ENCODE data around the gene CCDC182. TPM values are rescaled to one million over a fixed set of nuclear protein-coding genes. Genes with fewer than 3 reads are reported as not detected.

CCDC182 gene
- total RNA-seq, 1 experiment from 2014 or later, result not detected

GRCh38 chr17:57773557-57773956, 28.5 kb upstream of the CCDC182 start:
- no peaks in the 10 kb centered on the region for H3K4me1 ChIP-seq (replicated peaks)
- DNase-seq (ENCODE audit: low read depth in 1 of 2, low spot score in 2 of 2), result no peak
- peaks cover 20% of the 10 kb centered on the region for H3K27me3 ChIP-seq (replicated peaks)
- no peak overlapping the region for H3K27ac ChIP-seq
- H3K4me3 ChIP-seq, result no peak overlapping the region
- no peaks in the 10 kb centered on the region for H3K36me3 ChIP-seq
- H3K9me3 ChIP-seq (replicated peaks), result no peaks in the 10 kb centered on the region

- no peak for DNase-seq (ENCODE audit: low read depth in 1 of 2, low spot score in 2 of 2)
- H3K36me3 ChIP-seq, result no peaks in the 10 kb centered on the region
- no peak overlapping the region for H3K4me3 ChIP-seq
- no peak overlapping the region for H3K27ac ChIP-seq
- no peaks in the 10 kb centered on the region for H3K4me1 ChIP-seq (replicated peaks)
- peaks cover 19% of the 10 kb centered on the region for H3K27me3 ChIP-seq (replicated peaks)
- no peaks in the 10 kb centered on the region for H3K9me3 ChIP-seq (replicated peaks)
Measured at GRCh38 chr17:57772774-57773173, 27.7 kb upstream of the CCDC182 start.

- no peak for DNase-seq (ENCODE audit: low read depth in 1 of 2, low spot score in 2 of 2)
- no peak overlapping the region for H3K4me3 ChIP-seq
- H3K27me3 ChIP-seq (replicated peaks), result peaks cover 11% of the 10 kb centered on the region
- no peak overlapping the region for H3K27ac ChIP-seq
- H3K36me3 ChIP-seq, result no peaks in the 10 kb centered on the region
- H3K4me1 ChIP-seq (replicated peaks), result no peaks in the 10 kb centered on the region; the same call in 1 of the 2 replicates
- H3K9me3 ChIP-seq (replicated peaks), result no peaks in the 10 kb centered on the region
Measured at GRCh38 chr17:57767561-57767960, 22.5 kb upstream of the CCDC182 start.

GRCh38 chr17:57766318-57766943, 21.3 kb upstream of the CCDC182 start:
- Histone ChIP-seq H3K36me3 (no peaks in the 10 kb centered on the region), H3K27ac (no peak overlapping the region), H3K9me3 (replicated peaks) (no peaks in the 10 kb centered on the region), H3K27me3 (replicated peaks) (peaks cover 8% of the 10 kb centered on the region), H3K4me3 (no peak overlapping the region), H3K4me1 (replicated peaks) (peaks cover 3% of the 10 kb centered on the region)
- DNase-seq (ENCODE audit: low read depth in 1 of 2, low spot score in 2 of 2), result no peak

GRCh38 chr17:57762452-57763395, 17.6 kb upstream of the CCDC182 start:
- Histone ChIP-seq H3K27me3 (replicated peaks) (no peaks in the 10 kb centered on the region), H3K9me3 (replicated peaks) (no peaks in the 10 kb centered on the region), H3K4me1 (replicated peaks) (peaks cover 8% of the 10 kb centered on the region), H3K4me3 (no peak overlapping the region), H3K27ac (no peak overlapping the region), H3K36me3 (no peaks in the 10 kb centered on the region)
- no peak for DNase-seq (ENCODE audit: low read depth in 1 of 2, low spot score in 2 of 2)

GRCh38 chr17:57761887-57762286, 16.8 kb upstream of the CCDC182 start:
- Histone ChIP-seq H3K9me3 (replicated peaks) (no peaks in the 10 kb centered on the region), H3K27me3 (replicated peaks) (no peaks in the 10 kb centered on the region), H3K27ac (no peak overlapping the region), H3K36me3 (no peaks in the 10 kb centered on the region), H3K4me1 (replicated peaks) (peaks cover 8% of the 10 kb centered on the region), H3K4me3 (no peak overlapping the region)
- no peak for DNase-seq (ENCODE audit: low read depth in 1 of 2, low spot score in 2 of 2)

GRCh38 chr17:57760046-57760445, 14.9 kb upstream of the CCDC182 start:
- peaks cover 22% of the 10 kb centered on the region for H3K4me1 ChIP-seq (replicated peaks)
- no peak for DNase-seq (ENCODE audit: low read depth in 1 of 2, low spot score in 2 of 2)
- H3K27ac ChIP-seq, result no peak overlapping the region
- H3K9me3 ChIP-seq (replicated peaks), result no peaks in the 10 kb centered on the region
- H3K27me3 ChIP-seq (replicated peaks), result no peaks in the 10 kb centered on the region
- H3K4me3 ChIP-seq, result no peak overlapping the region
- H3K36me3 ChIP-seq, result no peaks in the 10 kb centered on the region

- no peak overlapping the region for H3K27ac ChIP-seq
- H3K4me3 ChIP-seq, result no peak overlapping the region
- H3K36me3 ChIP-seq, result no peaks in the 10 kb centered on the region
- DNase-seq (ENCODE audit: low read depth in 1 of 2, low spot score in 2 of 2), result no peak
- H3K9me3 ChIP-seq (replicated peaks), result no peaks in the 10 kb centered on the region
- no peaks in the 10 kb centered on the region for H3K27me3 ChIP-seq (replicated peaks)
- peaks cover 22% of the 10 kb centered on the region for H3K4me1 ChIP-seq (replicated peaks)
Measured at GRCh38 chr17:57758654-57759053, 13.6 kb upstream of the CCDC182 start.

- no peak overlapping the region for H3K4me3 ChIP-seq
- no peak overlapping the region for H3K27ac ChIP-seq
- H3K9me3 ChIP-seq (replicated peaks), result no peaks in the 10 kb centered on the region
- H3K4me1 ChIP-seq (replicated peaks), result peaks cover 22% of the 10 kb centered on the region
- H3K27me3 ChIP-seq (replicated peaks), result no peaks in the 10 kb centered on the region
- DNase-seq (ENCODE audit: low read depth in 1 of 2, low spot score in 2 of 2), result no peak
- no peaks in the 10 kb centered on the region for H3K36me3 ChIP-seq
Measured at GRCh38 chr17:57757735-57758134, 12.6 kb upstream of the CCDC182 start.

- H3K27ac ChIP-seq, result no peak overlapping the region
- no peak overlapping the region for H3K4me3 ChIP-seq
- H3K36me3 ChIP-seq, result no peaks in the 10 kb centered on the region
- H3K27me3 ChIP-seq (replicated peaks), result no peaks in the 10 kb centered on the region
- H3K4me1 ChIP-seq (replicated peaks), result peaks cover 22% of the 10 kb centered on the region
- no peaks in the 10 kb centered on the region for H3K9me3 ChIP-seq (replicated peaks)
- no peak for DNase-seq (ENCODE audit: low read depth in 1 of 2, low spot score in 2 of 2)
Measured at GRCh38 chr17:57756951-57757350, 11.9 kb upstream of the CCDC182 start.

GRCh38 chr17:57755480-57756070, 10.5 kb upstream of the CCDC182 start:
- Histone ChIP-seq H3K27me3 (replicated peaks) (no peaks in the 10 kb centered on the region), H3K9me3 (replicated peaks) (no peaks in the 10 kb centered on the region), H3K27ac (no peak overlapping the region), H3K4me1 (replicated peaks) (peaks cover 14% of the 10 kb centered on the region), H3K4me3 (no peak overlapping the region), H3K36me3 (no peaks in the 10 kb centered on the region)
- peak in 1 of 2 experiments; percentile 91 for DNase-seq (ENCODE audit: low read depth in 1 of 2, low spot score in 2 of 2)

- Histone ChIP-seq H3K9me3 (replicated peaks) (no peaks in the 10 kb centered on the region), H3K4me3 (no peak overlapping the region), H3K27me3 (replicated peaks) (no peaks in the 10 kb centered on the region), H3K36me3 (no peaks in the 10 kb centered on the region), H3K4me1 (replicated peaks) (peaks cover 14% of the 10 kb centered on the region), H3K27ac (no peak overlapping the region)
- no peak for DNase-seq (ENCODE audit: low read depth in 1 of 2, low spot score in 2 of 2)
Measured at GRCh38 chr17:57752031-57752905, 7.2 kb upstream of the CCDC182 start.

- Histone ChIP-seq H3K27me3 (replicated peaks) (no peaks in the 10 kb centered on the region), H3K36me3 (no peaks in the 10 kb centered on the region), H3K4me3 (no peak overlapping the region), H3K27ac (no peak overlapping the region), H3K4me1 (replicated peaks) (peaks cover 11% of the 10 kb centered on the region), H3K9me3 (replicated peaks) (no peaks in the 10 kb centered on the region)
- DNase-seq (ENCODE audit: low read depth in 1 of 2, low spot score in 2 of 2), result no peak
Measured at GRCh38 chr17:57751348-57751971, 6.4 kb upstream of the CCDC182 start.
